Hepatocyte (in vitro differentiated cells): ENCODE results near the gene SOWAHD. TPM values are rescaled to one million over a fixed set of nuclear protein-coding genes. Genes with fewer than 3 reads are reported as not detected.

Experiments used
- DNase-seq: peaks from one replicate; pipeline ENCODE4 v3.0.0-alpha.2; 2016; ENCODE audit warnings: low spot score
- H2AFZ ChIP-seq: fragments of 200-600 bp; sonication (generic); 2 replicates; pipeline ENCODE4 v1.6.0; 2016; ENCODE audit warnings: antibody characterized with exemption, mild to moderate bottlenecking
- H3K27ac ChIP-seq: fragments of 200-600 bp; sonication (generic); 2 replicates; pipeline ENCODE4 v1.5.1; 2016; ENCODE audit warnings: mild to moderate bottlenecking
- H3K27me3 ChIP-seq: fragments of 200-600 bp; sonication (generic); 2 replicates; pipeline ENCODE4 v1.6.1; 2016
- H3K36me3 ChIP-seq: fragments of 200-600 bp; sonication (generic); replicated peaks from 2 replicates; pipeline ENCODE4 v1.5.1; 2016; ENCODE audit warnings: low read depth; ENCODE audit not compliant: insufficient read depth
- H3K4me1 ChIP-seq: fragments of 200-600 bp; sonication (generic); 2 replicates; pipeline ENCODE4 v1.5.1; 2016; ENCODE audit warnings: mild to moderate bottlenecking, moderate library complexity; ENCODE audit not compliant: insufficient read depth
- H3K4me2 ChIP-seq: fragments of 200-600 bp; sonication (generic); 2 replicates; pipeline ENCODE4 v1.6.0; 2016
- H3K4me3 ChIP-seq: fragments of 200-600 bp; sonication (generic); 2 replicates; pipeline ENCODE4 v1.5.1; 2016; ENCODE audit warnings: mild to moderate bottlenecking
- H3K79me2 ChIP-seq: fragments of 200-600 bp; sonication (generic); 2 replicates; pipeline ENCODE4 v1.6.0; 2017; ENCODE audit warnings: mild to moderate bottlenecking
- H3K9me2 ChIP-seq: fragments of 200-600 bp; sonication (generic); replicated peaks from 2 replicates; pipeline ENCODE4 v1.6.0; 2017; ENCODE audit warnings: mild to moderate bottlenecking; ENCODE audit not compliant: insufficient read depth
- H3K9me3 ChIP-seq: fragments of 200-600 bp; sonication (generic); 2 replicates; pipeline ENCODE4 v1.5.1; 2016; ENCODE audit warnings: low read depth, mild to moderate bottlenecking
- H4K20me1 ChIP-seq: fragments of 200-600 bp; sonication (generic); 2 replicates; pipeline ENCODE4 v1.6.0; 2016; ENCODE audit warnings: mild to moderate bottlenecking; ENCODE audit not compliant: insufficient read depth, poor library complexity, severe bottlenecking
- CTCF ChIP-seq: fragments of 200-600 bp; sonication (generic); IDR thresholded peaks from 2 replicates; pipeline ENCODE4 v1.5.1; 2016; ENCODE audit warnings: antibody characterized with exemption, mild to moderate bottlenecking; ENCODE audit not compliant: poor library complexity
- EZH2 ChIP-seq: fragments of 200-600 bp; sonication (generic); IDR thresholded peaks from 2 replicates; pipeline ENCODE4 v1.6.1; 2016; ENCODE audit warnings: antibody characterized with exemption, mild to moderate bottlenecking, borderline replicate concordance
- EZH2phosphoT487 ChIP-seq: fragments of 200-600 bp; sonication (generic); IDR thresholded peaks from one replicate; pipeline ENCODE4 v1.6.1; 2018; ENCODE audit warnings: antibody characterized with exemption, mild to moderate bottlenecking, low read depth, moderate library complexity; ENCODE audit not compliant: unreplicated experiment, severe bottlenecking
- WGBS: methylation state at CpG from one replicate; pipeline ENCODE4 v1.1.6; 2016; ENCODE audit warnings: low lambda C conversion rate; ENCODE audit errors: missing lambda C conversion rate; 5-methylcytosine and 5-hydroxymethylcytosine counted together
- polyA plus RNA-seq: library from polyadenylated mRNA; unstranded; fragments of >200 nt; fragmentation: Nextera tagmentation; extraction: Ambion mirVana; gene quantifications from 2 replicates; pipeline ENCODE4 v1.2.1, GENCODE V29; 2016
- total RNA-seq: library from RNA; depleted of rRNA; stranded (reverse); fragments of >200 nt; gene quantifications from 2 replicates; pipeline ENCODE4 v1.2.3, GENCODE V29; 2014

The SOWAHD gene
- total and polyA plus RNA-seq, 2 experiments from 2014 or later = 1.00 to 2.0 TPM

GRCh38 chrX:119756926-119757635 lies 1.3 kb upstream of the SOWAHD start:
- Histone ChIP-seq H2AFZ (no peak overlapping the region), H3K4me3 (no peak overlapping the region), H3K4me2 (peak overlapping the region; percentile 84), H3K79me2 (no peaks in the 10 kb centered on the region), H3K36me3 (no peaks in the 10 kb centered on the region), H3K9me2 (no peaks in the 10 kb centered on the region), H4K20me1 (no peaks in the 10 kb centered on the region), H3K4me1 (no peaks in the 10 kb centered on the region), H3K27me3 (no peaks in the 10 kb centered on the region), H3K27ac (peak overlapping the region; percentile 80), H3K9me3 (no peaks in the 10 kb centered on the region)
- WGBS = 68% methylated on average over 10 of the region's 10 CpGs
- TF ChIP-seq EZH2phosphoT487 (no peak), EZH2 (no peak), CTCF (no peak)
- no peak for DNase-seq

GRCh38 chrX:119757646-119757978 lies 776 bp upstream of the SOWAHD start:
- Histone ChIP-seq H4K20me1 (no peaks in the 10 kb centered on the region), H3K36me3 (no peaks in the 10 kb centered on the region), H3K27ac (peak overlapping the region; percentile 80), H3K4me3 (no peak overlapping the region), H3K9me2 (no peaks in the 10 kb centered on the region), H3K27me3 (no peaks in the 10 kb centered on the region), H3K4me1 (no peaks in the 10 kb centered on the region), H3K9me3 (no peaks in the 10 kb centered on the region), H2AFZ (peak overlapping the region; percentile 52), H3K79me2 (no peaks in the 10 kb centered on the region), H3K4me2 (peak overlapping the region; percentile 84)
- 54% methylated on average over 12 of the region's 12 CpGs for WGBS
- DNase-seq = no peak
- TF ChIP-seq EZH2phosphoT487 = no peak

GRCh38 chrX:119758731-119759247 lies 401 bp downstream of the SOWAHD start:
- Histone ChIP-seq H3K9me2 (no peaks in the 10 kb centered on the region), H3K36me3 (no peaks in the 10 kb centered on the region), H3K4me2 (peak overlapping the region; percentile 84), H3K27ac (peak overlapping the region; percentile 80), H3K79me2 (no peaks in the 10 kb centered on the region), H4K20me1 (no peaks in the 10 kb centered on the region), H2AFZ (peak overlapping the region; percentile 52), H3K4me3 (peak overlapping the region; percentile 23), H3K27me3 (no peaks in the 10 kb centered on the region), H3K4me1 (no peaks in the 10 kb centered on the region), H3K9me3 (no peaks in the 10 kb centered on the region)
- WGBS = 37% methylated on average over 34 of the region's 54 CpGs
- DNase-seq = peak; percentile 54
- TF ChIP-seq EZH2 (no peak), CTCF (no peak), EZH2phosphoT487 (no peak)

- TF ChIP-seq EZH2phosphoT487 (no peak), CTCF (no peak), EZH2 (no peak)
- H3K79me2 ChIP-seq = no peaks in the 10 kb centered on the region
- H3K9me3 ChIP-seq = no peaks in the 10 kb centered on the region
- H3K4me3 ChIP-seq = peak overlapping the region; percentile 23
- H3K4me1 ChIP-seq = no peaks in the 10 kb centered on the region
- H3K4me2 ChIP-seq = peak overlapping the region; percentile 84
- WGBS = 55% methylated on average over 43 of the region's 44 CpGs
- H3K27me3 ChIP-seq = no peaks in the 10 kb centered on the region
- no peak overlapping the region for H3K27ac ChIP-seq
- H4K20me1 ChIP-seq = no peaks in the 10 kb centered on the region
- no peak for DNase-seq
- H3K9me2 ChIP-seq = no peaks in the 10 kb centered on the region
- H2AFZ ChIP-seq = peak overlapping the region; percentile 52
- no peaks in the 10 kb centered on the region for H3K36me3 ChIP-seq
Observed at GRCh38 chrX:119759248-119759766, 919 bp downstream of the SOWAHD start.
